Head of caudate nucleus (tissue), 42 donors: ENCODE data around the gene CYP2W1.
A peak's percentile ranks its signal among the peaks of the same experiment; 100 is the strongest.

ENCODE experiments used
- DNase-seq, 42 donors: peaks; one replicate each; pipeline versions ENCODE4 v3.0.0 to v3.0.0-alpha.2; 2020 to 2021; ENCODE audit warnings: mixed read lengths in 7 of 42
- intact Hi-C: fragments of 100-400 bp; cut with DNase I; formaldehyde crosslinking; loops from one replicate; pipeline ENCODE4 v1.15.0; 2022

The CYP2W1 gene

DNA sequence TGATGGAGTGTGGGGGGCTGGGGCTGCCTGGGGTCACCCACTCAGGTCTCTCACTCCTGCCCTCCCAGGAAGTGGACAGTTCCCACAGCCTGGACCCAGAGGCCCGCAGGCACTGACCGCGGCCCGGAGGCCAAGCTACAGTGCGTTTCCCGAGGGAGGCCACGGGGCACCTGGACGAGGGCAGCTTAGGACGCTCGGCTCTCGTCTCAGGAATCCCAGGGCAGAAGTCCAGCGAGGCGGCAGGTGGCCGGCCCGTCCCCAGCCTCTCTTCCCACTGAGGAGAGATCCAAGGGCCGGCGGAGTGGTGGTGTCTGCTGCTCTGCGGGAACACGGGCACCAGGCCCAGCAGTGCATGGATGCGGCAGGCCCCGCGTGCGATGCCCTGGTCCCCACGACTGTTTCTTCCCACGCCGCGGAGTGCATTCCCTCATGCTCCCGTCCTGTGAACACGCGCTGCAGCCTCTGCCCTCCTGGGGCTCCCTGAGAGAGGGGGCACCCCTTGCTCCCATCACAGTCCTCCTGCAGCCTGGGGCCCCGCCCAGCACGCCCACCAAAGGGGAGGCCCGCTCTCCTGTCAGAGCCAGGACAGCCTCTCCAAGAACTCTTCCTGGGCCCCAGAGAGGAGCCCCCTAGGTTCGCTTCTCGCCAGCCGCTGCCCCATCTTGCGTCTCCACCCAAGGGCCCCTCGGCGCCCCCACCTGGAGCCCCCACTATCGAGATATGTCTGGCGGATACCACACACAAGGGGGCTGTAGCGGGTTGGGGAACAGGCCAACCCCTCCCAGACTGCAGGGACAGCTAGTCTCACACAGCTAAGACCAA, 37.0 kb downstream of the CYP2W1 start:
- DNase-seq: no peak
- intact Hi-C loops: no loop called here

DNA sequence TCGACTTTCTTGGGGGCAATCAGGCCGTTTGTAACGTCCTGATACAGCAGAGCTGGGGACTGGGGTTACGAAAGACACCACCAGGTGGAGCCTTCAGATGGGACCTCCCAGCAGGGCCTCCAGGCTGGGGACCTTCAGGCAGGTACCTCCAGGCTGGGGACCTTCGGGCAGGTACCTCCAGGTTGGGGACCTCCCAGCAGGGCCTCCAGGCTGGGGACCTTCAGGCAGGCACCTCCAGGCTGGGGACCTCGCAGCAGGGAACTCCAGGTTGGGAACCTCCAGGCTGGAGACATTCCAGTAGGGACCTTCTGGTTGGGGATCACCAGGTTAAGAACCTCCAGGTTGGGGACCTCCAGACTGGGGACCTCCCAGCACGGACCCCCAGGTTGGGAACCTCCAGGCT, 37.9 kb downstream of the CYP2W1 start:
- intact Hi-C loops: no loop called here

DNA sequence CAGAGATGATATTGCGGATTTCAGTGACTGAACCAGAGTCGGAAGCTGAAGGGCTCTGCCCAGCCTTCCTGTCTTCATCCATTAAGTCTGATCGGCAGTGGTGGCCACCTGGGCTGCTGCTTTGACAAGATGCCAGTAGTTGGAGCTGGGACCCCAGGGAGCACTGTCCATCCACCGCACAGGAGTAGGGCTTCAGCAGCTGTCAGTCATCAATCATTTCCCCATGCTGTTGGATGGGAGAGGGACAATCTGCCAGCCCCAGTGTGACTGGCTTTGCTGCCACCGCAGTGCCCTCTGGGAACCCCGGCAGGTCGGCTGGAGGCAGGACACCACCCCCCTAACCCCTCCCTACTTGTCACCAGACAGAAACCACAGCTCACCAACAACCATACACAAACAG, 38.4 kb downstream of the CYP2W1 start:
- intact Hi-C loops: no loop called here
- no peak for DNase-seq

More for the DNA sequence above, 37.9 kb downstream of the CYP2W1 start:
- no peak for DNase-seq

DNA sequence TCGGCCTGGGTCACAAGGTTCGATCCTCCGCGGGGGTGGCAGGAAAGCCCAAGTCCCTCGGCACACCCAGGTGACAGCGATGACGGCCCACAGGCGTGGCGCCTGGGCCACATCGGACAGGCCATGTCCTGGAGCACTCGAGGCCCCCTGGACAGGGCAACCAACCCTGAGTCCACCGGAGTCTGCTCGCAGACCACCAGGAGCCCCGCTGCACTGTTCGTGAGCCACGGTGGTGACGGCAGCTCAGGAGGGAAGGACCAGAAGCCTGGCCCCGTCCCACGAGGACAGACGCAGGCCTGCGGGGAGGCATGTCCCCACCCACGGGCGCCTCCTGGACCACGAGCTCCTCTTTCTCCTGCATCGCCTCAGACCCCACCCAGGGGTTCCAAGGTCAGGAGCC, 39.0 kb downstream of the CYP2W1 start:
- DNase-seq: peak in 1 of 42 donors; percentile 5
- intact Hi-C loops: no loop called here

DNA sequence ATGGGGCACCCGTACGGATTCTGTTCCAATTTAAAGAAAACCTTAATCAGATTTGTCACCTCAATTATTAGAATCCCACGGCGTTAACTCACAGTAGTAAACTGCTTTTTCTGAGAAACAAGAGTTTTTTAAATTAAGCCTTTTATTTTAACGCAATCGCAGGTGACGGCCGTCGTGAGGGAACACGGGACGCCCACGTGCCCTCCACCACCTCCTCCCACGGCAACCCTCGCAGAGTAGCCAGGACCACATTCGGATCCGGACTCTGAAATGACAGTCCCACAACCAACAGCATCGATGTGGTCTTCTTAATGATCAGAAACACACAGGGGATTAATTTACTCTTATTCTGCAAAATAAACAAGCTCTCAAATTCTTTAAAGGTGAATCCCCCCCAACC, 39.4 kb downstream of the CYP2W1 start:
- DNase-seq: no peak
- intact Hi-C loops: no loop called here

DNA sequence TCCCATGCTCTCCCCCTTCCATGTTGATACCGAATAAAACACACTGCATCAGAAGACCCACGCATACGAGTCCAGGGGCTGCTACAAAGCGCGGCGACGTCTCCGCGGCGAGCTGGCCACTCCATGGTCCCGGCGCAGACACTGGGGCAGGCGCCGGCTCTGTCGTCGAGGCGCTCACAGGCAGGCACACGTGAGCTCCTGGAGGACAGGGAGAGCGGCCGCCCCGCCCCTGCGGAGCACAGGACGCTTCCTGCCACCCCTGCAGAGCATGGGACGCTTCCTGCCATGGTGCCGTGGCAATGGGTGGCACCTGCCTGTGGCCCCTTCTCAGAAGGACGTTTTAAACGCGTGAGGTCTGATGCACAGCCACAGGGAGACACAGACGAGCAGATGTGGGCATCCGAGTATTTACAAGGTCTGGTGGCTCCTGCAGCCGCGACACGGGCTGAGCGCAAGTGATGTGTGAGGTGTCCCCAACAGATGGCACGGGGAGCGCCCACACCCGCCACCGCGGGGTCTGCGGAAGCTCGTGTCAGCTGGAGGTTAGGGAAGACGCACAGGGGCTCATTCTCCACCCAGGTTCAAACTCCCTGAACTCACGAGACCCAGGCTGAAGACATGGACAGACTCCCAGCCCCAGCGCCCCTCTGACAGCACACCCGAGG, 40.0 kb downstream of the CYP2W1 start:
- intact Hi-C loops: no loop called here
- DNase-seq: peak in 1 of 42 donors; percentile 5

DNA sequence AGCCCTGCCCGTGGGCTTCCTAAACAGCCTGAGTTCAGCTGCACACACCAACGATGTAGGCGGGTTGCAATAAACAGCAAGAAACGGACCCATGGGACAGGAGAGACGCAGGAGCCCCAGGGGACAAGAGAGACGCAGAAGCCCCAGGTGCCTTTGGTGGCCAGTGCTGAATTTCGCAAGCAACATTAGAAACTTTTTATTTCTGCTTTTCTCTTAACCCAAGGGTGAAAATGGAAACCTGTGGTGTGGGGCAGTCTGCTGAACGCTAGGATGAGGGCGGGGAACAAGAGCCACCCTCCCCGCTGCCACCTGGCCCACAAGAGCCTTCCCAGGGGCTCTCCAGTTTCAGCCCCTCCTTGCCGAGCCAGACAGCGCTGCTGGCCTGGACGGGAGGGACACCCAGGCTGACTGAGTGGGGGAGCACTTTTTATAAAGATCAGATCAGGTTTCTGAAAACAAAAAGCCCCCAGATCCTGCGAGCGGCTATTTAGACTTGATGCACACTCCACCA, 41.4 kb downstream of the CYP2W1 start:
- intact Hi-C loops: no loop called here
- DNase-seq: peak in 1 of 42 donors; percentile 0

DNA sequence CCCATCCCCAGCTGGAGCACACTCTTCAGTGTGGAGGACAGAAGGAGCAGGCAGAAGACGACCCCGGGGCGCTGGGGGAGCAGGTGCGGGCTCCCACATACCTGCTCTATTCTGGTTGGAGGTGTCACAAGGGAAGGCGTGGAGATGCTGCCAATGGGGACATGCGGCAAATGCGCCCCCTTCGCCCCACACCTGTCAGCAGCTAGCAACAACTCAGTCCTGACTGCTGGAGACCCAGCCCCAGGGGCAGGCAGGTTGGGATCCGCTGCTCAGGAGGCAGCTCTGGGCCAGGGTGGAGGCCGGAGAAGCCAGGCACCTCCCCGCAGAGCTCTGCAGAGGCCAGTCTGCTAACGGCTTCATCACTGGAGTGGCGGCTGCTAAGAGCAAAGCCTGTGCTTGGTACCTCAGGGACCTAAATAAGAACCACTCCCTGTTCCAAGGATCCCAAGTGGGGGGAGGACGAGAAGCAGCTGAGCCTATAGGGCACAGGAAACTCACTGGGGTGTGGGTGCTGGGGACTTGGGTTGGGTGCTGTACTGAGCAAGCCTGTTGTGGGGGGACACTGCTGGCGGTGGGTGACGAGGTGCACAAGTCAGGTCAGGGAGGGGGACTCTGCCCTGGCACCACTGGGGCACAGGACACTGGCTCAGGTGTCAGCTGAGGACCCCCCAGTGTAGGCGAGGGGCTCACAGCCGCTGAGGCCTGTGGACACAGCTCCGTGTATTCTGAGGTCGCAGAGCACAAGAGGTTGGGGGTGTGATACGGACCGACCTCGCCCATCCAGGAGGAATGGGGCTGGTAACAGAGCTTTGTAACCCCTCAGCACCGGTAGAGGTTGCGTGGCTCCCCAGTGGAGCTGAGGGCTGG, 42.1 kb downstream of the CYP2W1 start:
- peak in 2 of 42 donors; percentile 7 to 38 for DNase-seq
- intact Hi-C loops: no loop called here

DNA sequence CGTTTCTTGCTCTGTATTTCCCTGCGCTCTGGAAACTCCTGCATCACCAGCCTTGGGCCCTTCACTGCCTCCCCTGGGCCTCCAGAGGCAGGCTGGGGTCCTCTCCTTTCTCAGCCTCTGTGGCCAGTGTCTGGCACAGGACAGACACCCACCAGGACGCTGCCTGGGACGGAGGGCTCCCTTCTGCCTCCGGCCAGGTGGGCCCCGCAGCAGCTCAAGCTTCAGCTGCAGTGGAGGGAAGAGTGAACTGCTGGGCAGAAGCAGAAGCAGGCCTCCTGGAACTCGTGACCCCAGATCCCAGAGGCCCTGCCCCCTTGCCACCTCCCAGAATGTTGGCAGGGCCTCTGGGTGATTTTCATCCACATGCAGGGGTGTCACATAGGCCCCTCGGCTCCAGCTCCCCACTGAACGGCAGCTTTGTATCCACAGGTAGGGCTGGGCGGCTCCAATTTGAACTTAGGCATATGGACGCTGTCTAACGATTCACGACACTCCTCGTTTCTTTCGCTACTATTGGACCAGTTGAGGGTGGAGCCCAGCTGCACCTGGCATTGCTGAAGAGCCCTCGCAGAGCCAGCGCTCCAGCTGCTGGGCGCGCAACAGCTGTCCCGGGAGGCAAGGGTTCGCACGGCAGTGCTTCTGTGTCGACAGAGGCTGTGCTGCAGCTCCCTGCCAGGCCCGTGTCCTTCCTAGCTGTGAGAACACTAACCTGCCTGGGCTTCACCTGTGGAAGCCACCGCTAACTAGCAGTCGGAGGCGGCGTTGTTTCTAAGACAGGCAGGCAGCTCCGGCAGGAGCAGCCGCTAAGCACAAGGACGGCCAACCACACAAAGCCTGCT, 43.0 kb downstream of the CYP2W1 start:
- DNase-seq: peak in 3 of 42 donors; percentile 17 to 61 (median 48)
- intact Hi-C loops: no loop called here

DNA sequence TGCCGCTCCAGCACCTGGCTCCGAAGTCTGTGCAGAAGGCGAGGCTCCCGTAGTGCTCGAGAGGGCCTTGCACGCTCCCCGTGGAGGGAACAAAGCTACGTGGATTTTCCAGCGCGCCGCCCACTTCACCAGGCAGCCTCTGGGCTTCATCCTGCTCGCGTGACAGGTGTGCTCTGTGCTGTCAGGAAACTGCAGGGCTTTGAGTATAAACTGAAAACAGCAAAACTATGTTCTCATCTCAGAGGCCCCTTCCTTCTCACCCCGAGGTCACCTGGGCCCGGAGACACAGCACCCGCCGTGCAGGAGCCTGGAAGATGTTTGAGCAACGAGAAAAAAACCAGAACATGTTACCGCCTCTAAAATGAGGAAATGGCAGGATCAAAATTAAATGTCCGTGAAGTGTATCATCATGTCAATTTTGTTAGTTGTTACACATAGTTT, 43.8 kb downstream of the CYP2W1 start:
- peak in 28 of 42 donors; percentile 41 to 80 (median 62) for DNase-seq
- intact Hi-C loops: no loop called here

DNA sequence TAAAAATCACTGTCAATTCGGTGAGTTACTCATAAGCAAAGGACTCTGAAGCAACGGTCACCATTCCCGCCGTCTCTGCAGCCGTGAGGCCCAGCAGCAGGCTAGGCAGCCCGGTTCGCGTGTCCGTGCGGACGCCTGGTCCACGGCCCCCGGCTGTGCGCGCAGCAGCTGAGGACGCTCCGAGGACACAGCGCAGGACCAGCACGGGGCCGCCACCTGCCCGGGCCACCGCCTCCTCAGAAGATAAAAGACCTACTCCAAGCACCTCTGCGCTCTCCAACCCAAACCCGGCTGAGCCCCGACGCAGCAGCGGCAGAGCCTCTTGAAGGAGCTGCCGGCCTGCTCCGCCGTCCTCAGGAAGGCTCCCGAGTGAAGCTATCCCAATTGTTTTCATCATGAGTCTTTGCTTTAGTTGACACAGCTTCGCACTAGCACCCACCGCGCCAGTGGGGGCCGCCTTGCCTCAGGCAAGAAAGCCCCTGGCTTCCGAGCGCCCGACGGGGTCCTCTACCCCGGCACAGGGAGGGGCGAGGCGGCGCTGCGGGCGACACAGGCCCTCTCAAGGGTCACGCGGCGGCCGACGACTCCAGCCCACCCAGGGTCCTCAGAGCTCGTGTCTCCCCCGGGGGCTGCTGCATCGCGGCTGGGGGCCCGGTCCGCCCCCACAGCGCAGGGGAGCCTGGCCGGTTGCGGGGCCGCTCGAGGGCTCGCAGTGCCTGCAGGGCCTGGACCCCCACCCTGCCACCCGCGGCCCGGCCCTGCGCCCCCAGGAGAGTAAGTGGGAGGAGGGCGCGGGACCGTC, 44.5 kb downstream of the CYP2W1 start:
- peak in 26 of 42 donors; percentile 30 to 67 (median 50) for DNase-seq

DNA sequence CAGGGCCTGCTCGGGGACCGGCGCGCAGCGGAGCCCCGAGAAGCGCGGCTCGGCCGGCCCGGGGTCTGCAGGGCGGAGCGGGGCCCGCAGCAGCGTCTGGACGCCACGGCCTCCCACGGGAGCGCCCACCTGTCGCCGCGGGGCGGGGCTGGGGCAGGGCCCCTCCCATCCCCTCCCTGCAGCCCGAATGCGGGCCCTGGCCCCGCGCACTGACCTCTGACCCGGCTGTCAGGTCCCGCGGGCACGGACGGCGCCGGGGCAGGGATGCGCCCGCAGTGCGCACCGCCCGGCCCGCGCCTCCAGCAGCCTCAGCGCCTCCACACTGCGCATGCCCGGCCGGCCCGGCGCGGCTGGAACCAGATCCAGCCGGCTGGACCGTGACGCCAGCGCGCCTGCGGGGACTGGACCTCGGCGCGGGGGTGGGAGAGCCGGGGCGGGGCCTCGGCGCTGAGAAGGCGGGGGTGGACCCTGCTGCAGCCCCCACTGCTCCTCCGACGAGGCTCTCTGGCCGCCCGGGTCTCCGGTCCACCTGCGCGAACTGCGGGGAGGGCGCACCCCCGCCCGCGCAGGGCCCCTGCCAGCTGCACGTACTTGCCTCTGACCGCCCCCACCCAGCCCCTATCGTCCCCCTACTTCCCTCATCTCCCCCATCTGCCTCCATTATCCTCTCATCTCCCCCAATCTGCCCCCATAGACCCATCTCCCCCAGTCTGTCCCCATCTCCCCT, 45.2 kb downstream of the CYP2W1 start:
- intact Hi-C loops: no loop called here

More for the DNA sequence above, 44.5 kb downstream of the CYP2W1 start:
- intact Hi-C loops: no loop called here

DNA sequence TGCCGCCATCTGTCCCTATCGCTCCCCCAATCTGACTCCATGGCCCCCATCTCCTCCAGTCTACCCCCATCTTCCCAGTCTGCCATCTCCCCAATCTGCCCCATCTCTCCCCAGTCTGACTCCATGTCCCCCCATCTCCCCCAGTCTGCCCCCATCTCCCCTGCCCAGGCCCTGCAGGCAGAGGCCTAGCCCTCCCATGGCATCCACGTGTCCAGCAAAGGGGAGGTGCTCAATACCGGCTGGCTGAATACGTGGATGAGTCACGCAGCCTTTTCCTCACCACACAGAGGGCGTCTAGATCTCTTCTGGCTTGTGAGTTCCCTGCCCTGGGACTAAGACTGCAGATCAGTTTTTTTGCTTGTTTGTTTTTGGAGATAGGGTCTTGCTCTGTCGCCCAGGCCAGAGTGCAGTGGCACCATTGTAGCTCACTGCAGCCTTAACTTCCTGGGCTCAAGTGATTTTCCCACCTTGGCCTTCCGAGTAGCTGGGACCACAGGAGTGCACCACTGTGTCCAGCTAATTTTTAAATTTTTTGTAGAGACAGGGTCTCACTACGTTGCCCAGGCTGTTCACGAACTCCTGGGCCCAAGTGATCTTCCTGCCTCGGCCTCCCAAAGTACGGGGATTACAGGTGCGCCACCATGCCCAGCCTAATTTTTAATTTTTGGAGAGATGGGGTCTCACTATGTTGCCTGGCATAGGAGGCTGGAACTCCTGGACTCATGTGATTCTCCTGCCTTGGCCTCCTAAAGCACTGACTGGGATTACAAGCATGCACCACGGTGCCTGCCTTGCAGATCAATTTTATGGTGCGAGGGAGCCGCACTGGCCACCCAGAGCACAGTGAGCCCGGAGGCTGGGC, 46.0 kb downstream of the CYP2W1 start:
- DNase-seq: peak; percentile 63 to 97 (median 83)
- intact Hi-C loops: no loop called here

More for the DNA sequence above, 45.2 kb downstream of the CYP2W1 start:
- peak; percentile 59 to 95 (median 89) for DNase-seq

DNA sequence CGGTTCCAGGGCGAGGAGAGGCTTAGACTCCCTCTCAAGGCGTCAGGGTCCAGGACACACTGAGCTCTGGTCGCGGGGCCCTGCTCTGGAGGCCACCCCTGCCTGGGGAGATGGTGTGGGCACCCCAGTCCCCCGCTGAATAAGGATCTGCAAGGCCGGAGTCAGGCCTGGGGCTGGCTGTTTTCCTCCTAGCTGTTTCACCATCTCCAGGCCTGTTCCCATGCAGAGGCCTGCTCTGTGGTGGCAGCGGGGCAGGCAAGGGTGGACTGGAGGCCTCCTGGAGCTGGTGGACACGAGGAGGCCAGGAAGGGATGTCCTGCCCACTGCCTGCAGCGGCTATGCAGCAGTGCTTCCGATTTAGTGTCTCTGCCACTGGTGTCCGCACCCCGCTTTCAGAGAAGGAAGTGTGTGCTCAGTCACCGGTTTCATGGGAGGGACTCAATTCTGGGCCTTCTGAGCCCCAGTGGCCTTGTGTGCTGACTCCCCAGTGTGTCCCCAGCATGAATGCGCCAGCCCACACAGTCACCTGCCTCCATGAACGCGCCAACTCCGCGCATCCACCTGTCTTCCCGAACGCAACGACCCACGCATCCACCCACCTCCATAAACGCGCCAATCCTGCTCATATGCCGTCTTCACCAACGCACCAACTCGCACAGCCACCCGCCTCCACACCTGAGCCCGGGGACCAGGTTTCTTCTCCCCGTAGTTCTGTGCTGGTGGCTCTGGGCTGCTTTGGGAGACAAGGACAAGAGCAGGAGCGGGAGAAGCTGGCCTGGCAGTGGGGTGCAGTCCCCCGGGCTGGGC, 46.9 kb downstream of the CYP2W1 start:
- DNase-seq: peak; percentile 56 to 94 (median 83)
- intact Hi-C loops: no loop called here

DNA sequence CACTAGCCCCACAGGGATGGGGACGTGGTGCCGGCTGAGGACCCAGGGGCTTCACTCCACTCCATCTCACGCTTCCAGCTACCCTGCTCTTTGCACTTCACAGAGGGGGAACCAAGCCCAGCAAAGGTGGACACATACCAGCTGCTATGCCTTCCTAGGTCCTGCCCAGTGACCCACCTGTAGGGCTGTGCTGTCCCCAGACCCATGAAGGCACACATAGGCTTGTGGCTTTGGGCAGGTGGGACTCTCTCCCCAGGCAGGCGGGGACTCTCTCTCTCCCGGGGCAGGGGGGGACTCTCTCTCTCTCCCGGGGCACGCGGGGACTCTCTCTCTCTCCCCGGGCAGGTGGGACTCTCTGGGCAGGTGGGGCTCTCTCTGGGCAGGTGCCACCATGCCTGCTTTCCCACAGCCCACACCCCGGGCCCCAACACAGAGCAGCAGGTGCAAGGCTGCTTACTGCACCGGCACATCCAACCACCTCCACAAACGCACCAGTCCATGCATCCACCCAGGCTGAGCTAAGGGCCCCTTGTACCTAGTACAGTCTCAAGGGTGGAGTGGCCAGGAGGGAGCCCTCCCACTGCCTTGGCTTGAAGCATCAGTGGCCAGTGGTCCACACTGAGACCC, 47.6 kb downstream of the CYP2W1 start:
- intact Hi-C loops: no loop called here
- DNase-seq: no peak
